Adrenal gland (tissue), 12 donors: ENCODE measurements around the gene PNMA3. TPM values are rescaled to one million over a fixed set of nuclear protein-coding genes. Genes with fewer than 3 reads are reported as not detected.

Experiments
- polyA plus RNA-seq, 3 donors: library from polyadenylated mRNA; stranded (reverse); fragments of 200-250 nt in 2 of 3; fragments of 350-450 nt in 1 of 3; fragmentation: Illumina TruSeq in 1 of 3; extraction: RNeasy Lipid Tissue Mini Kit (QIAGEN cat#74804) in 1 of 3; gene quantifications; one replicate each; pipeline ENCODE4 v1.2.3, GENCODE V29; 2013 to 2014
- small RNA-seq, 2 donors: library from RNA; depleted of rRNA; stranded (forward); fragments of <200 nt; gene quantifications; one replicate each; pipeline ENCODE3, GENCODE V24; 2016
- total RNA-seq, 9 donors: library from RNA; depleted of rRNA in 4 of 9; stranded (reverse); fragments of >200 nt in 4 of 9; fragments of 120-200 nt in 1 of 9; fragmentation: NEBNext Ultra II Directional in 1 of 9; extraction: Animal tissue kit (Norgen Biotek cat#: 25700) in 1 of 9; gene quantifications; one replicate each; pipeline versions ENCODE4 v1.1.0 to v1.2.4, GENCODE V29; 2013 to 2023
- donor health status: healthy with polysubstance abuse.
- donor health status: Bipolar disorder and iron deficiency.
- donor health status: DM: yes; HTN: yes; CAD: no.
- donor health status: DM: no; HTN: no; CAD: no.
- donor health status: DM: no; HTN: no; CAD: no.
- donor health status: DM: yes; HTN: yes; CAD: no.

PNMA3 gene
- total and polyA plus RNA-seq, 12 donors: 0.06 to 25.5 (median 2.4) TPM

Small RNA genes lying within 50 kb of the gene (small RNA-seq; reads per million reads assigned to genes)
- gene AC243428.1: 0 reads per million in 2 donors

Other genes with a start within 250 kb of the PNMA3 start
- gene CETN2, start 225.7 kb upstream of the PNMA3 start, total RNA-seq: 10 to 100 TPM; 26.8 to 89.9 (median 34.0) TPM
- gene CETN2, start 225.7 kb upstream of the PNMA3 start, polyA plus RNA-seq: 100 to 1,000 TPM in 1 of 3 donors, 10 to 100 TPM in 2; 33.2 to 170 (median 56.2) TPM
- 100 to 1,000 TPM in 2 of 9 donors, 10 to 100 TPM in 7; 12.9 to 215 (median 25.0) TPM for gene NSDHL, start 225.4 kb upstream of the PNMA3 start, total RNA-seq
- 100 to 1,000 TPM in 1 of 3 donors, 10 to 100 TPM in 1, 1 to 10 TPM in 1; 7.1 to 228 (median 21.8) TPM for gene NSDHL, start 225.4 kb upstream of the PNMA3 start, polyA plus RNA-seq
- 100 to 1,000 TPM in 1 of 9 donors, 10 to 100 TPM in 3, 1 to 10 TPM in 5; 1.4 to 303 (median 10.0) TPM for gene ZNF185, start 158.4 kb upstream of the PNMA3 start, total RNA-seq
- gene ZNF185, start 158.4 kb upstream of the PNMA3 start, polyA plus RNA-seq: 100 to 1,000 TPM in 1 of 3 donors, 1 to 10 TPM in 2; 4.3 to 165 (median 4.8) TPM
- gene PNMA5, start 62.4 kb upstream of the PNMA3 start, total RNA-seq: not detected
- under 1 TPM in 2 of 3 donors, not detected in 1; 0.07 to 0.16 TPM for gene PNMA5, start 62.4 kb upstream of the PNMA3 start, polyA plus RNA-seq
- 1 to 10 TPM in 5 of 9 donors, under 1 TPM in 4; 0.34 to 4.3 (median 1.5) TPM for gene PNMA6A, start 16.0 kb downstream of the PNMA3 start, total RNA-seq
- 1 to 10 TPM in 2 of 3 donors, under 1 TPM in 1; 0.33 to 2.3 (median 2.1) TPM for gene PNMA6A, start 16.0 kb downstream of the PNMA3 start, polyA plus RNA-seq
- gene MAGEA1, start 122.8 kb downstream of the PNMA3 start, total RNA-seq: not detected
- gene MAGEA1, start 122.8 kb downstream of the PNMA3 start, polyA plus RNA-seq: not detected